Dermis blood vessel endothelial cell (primary cell): ENCODE results near the gene UGT1A10. TPM values are rescaled to one million over a fixed set of nuclear protein-coding genes. Genes with fewer than 3 reads are reported as not detected.
A peak's percentile ranks its signal among the peaks of the same experiment; 100 is the strongest.

Experiments
- DNase-seq: peaks from one replicate; pipeline ENCODE4 v3.0.0; 2010
- total RNA-seq: library from RNA; depleted of rRNA; stranded (reverse); fragments of >200 nt; gene quantifications from 2 replicates; pipeline ENCODE4 v1.2.3, GENCODE V29; 2014

UGT1A10 gene
- total RNA-seq, 1 donor from 2014 or later: not detected

GRCh38 chr2:233656443-233656842 lies 20.2 kb downstream of the UGT1A10 start:
- no peak for DNase-seq

GRCh38 chr2:233658610-233659009 lies 22.4 kb downstream of the UGT1A10 start:
- no peak for DNase-seq

GRCh38 chr2:233663911-233664310 lies 27.7 kb downstream of the UGT1A10 start:
- no peak for DNase-seq

GRCh38 chr2:233668605-233669260 lies 32.5 kb downstream of the UGT1A10 start:
- DNase-seq: no peak

- no peak for DNase-seq
Measured at GRCh38 chr2:233671290-233672161, 35.3 kb downstream of the UGT1A10 start, which contains the start of gene UGT1A9. Gene UGT1A9 (plus strand): TSS chr2:233671898. CDS start chr2:233671935, 37 bp downstream.

GRCh38 chr2:233672886-233673285 lies 36.6 kb downstream of the UGT1A10 start:
- no peak for DNase-seq

- no peak for DNase-seq
Measured at GRCh38 chr2:233673896-233674295, 37.6 kb downstream of the UGT1A10 start.

- DNase-seq: no peak
Measured at GRCh38 chr2:233674314-233674713, 38.1 kb downstream of the UGT1A10 start.

- DNase-seq: no peak
Measured at GRCh38 chr2:233674995-233675394, 38.7 kb downstream of the UGT1A10 start.

GRCh38 chr2:233676046-233676445 lies 39.8 kb downstream of the UGT1A10 start:
- no peak for DNase-seq

- no peak for DNase-seq
Measured at GRCh38 chr2:233679196-233679595, 42.9 kb downstream of the UGT1A10 start.

- DNase-seq: no peak
Measured at GRCh38 chr2:233680361-233681045, 44.3 kb downstream of the UGT1A10 start.

- no peak for DNase-seq
Measured at GRCh38 chr2:233681521-233682099, 45.4 kb downstream of the UGT1A10 start, which contains the start of gene UGT1A7. Gene UGT1A7 (plus strand): TSS chr2:233681901. CDS start chr2:233681938, 37 bp downstream.

- DNase-seq: no peak
Measured at GRCh38 chr2:233684640-233685039, 48.4 kb downstream of the UGT1A10 start.

GRCh38 chr2:233686928-233687327 lies 50.7 kb downstream of the UGT1A10 start:
- no peak for DNase-seq

GRCh38 chr2:233688341-233688740 lies 52.1 kb downstream of the UGT1A10 start:
- DNase-seq: no peak

GRCh38 chr2:233689031-233689430 lies 52.8 kb downstream of the UGT1A10 start:
- DNase-seq: no peak

GRCh38 chr2:233689501-233689900 lies 53.3 kb downstream of the UGT1A10 start:
- peak; percentile 86 for DNase-seq

- DNase-seq: peak; percentile 5
Measured at GRCh38 chr2:233690444-233690843, 54.2 kb downstream of the UGT1A10 start.

GRCh38 chr2:233691443-233692433 lies 55.5 kb downstream of the UGT1A10 start:
- DNase-seq: no peak

- DNase-seq: no peak
Measured at GRCh38 chr2:233692648-233693047, 56.4 kb downstream of the UGT1A10 start, which contains the start of gene UGT1A6. Gene UGT1A6 (plus strand): TSS chr2:233692890. CDS start chr2:233693005, 115 bp downstream.
